GM12878 (cell line): Measurements from ENCODE around the gene TFB1M. TPM values are rescaled to one million over a fixed set of nuclear protein-coding genes. Genes with fewer than 3 reads are reported as not detected.

ENCODE experiments used
- ATAC-seq: fragments of 200-7000 bp; cut with Tn5 transposase; 3 replicates; pipeline ENCODE4 v1.9.1; 2020; ENCODE audit warnings: mild to moderate bottlenecking, moderate library complexity
- BruUV-seq: library from RNA; stranded (reverse); fragments of 400-500 nt; replicated peaks from 2 replicates; lab custom pipeline; 2021; lab: Mats Ljungman, UMichigan
- CTCF ChIA-PET: fragments of 300-600 bp; sonication (Branson Sonifier 250); formaldehyde crosslinking; extraction: SDS; loops from one replicate; lab custom pipeline; 2021; ENCODE audit warnings: inconsistent platforms; lab: Yijun Ruan, JAX
- POLR2A ChIA-PET: fragments of 350-600 bp; formaldehyde crosslinking; extraction: SDS; loops from one replicate; lab custom pipeline; 2021; ENCODE audit warnings: inconsistent platforms; lab: Charles Lee
- RAD21 ChIA-PET: fragments of 300-600 bp; sonication (Branson Sonifier 250); formaldehyde crosslinking; loops from one replicate; lab custom pipeline; 2023; ENCODE audit warnings: antibody characterized with exemption; ENCODE audit not compliant: unreplicated experiment; lab: Charles Lee
- SMC1A ChIA-PET: fragments of 300-600 bp; sonication (Branson Sonifier 250); formaldehyde crosslinking; loops from one replicate; lab custom pipeline; 2023; ENCODE audit not compliant: unreplicated experiment, uncharacterized antibody; lab: Charles Lee
- DNase-seq: peaks from one replicate; pipeline ENCODE4 v3.0.0-alpha.2; 2011; ENCODE audit warnings: low read depth, low spot score
- FAIRE-seq: peaks from 3 replicates; lab custom pipeline; 2011; peaks lifted over from hg19 to GRCh38; lab: Jason Lieb, UNC
- H2AFZ ChIP-seq: 2 replicates; pipeline ENCODE4 v1.6.0; 2011; ENCODE audit warnings: low read depth, low read length, control low read depth; ENCODE audit not compliant: control insufficient read depth
- H3K27ac ChIP-seq: 2 replicates; pipeline ENCODE4 v1.5.1; 2011; ENCODE audit warnings: control low read depth; ENCODE audit not compliant: control insufficient read depth, insufficient read depth
- H3K27me3 ChIP-seq, 2 experiments: replicated peaks in 1 of 2; 2 replicates each; pipeline versions ENCODE4 v1.6.0 to v1.6.1; 2011; ENCODE audit warnings: low read length in 1 of 2; ENCODE audit not compliant: control insufficient read depth in 2 of 2, insufficient read depth in 2 of 2
- H3K36me3 ChIP-seq, 2 experiments: 2 replicates each; pipeline ENCODE4 v1.5.1; 2011; ENCODE audit warnings: low read length in 1 of 2; ENCODE audit not compliant: control insufficient read depth in 2 of 2, insufficient read depth in 2 of 2
- H3K4me1 ChIP-seq: 2 replicates; pipeline ENCODE4 v1.6.1; 2011; ENCODE audit warnings: mild to moderate bottlenecking, low read length, moderate library complexity, mixed read lengths; ENCODE audit not compliant: control insufficient read depth, insufficient read depth
- H3K4me2 ChIP-seq: 2 replicates; pipeline ENCODE4 v1.6.0; 2011; ENCODE audit warnings: control low read depth; ENCODE audit not compliant: control insufficient read depth, insufficient read depth
- H3K4me3 ChIP-seq: fragments of 200-600 bp; sonication (generic); 2 replicates; pipeline ENCODE4 v1.5.1; 2016
- H3K79me2 ChIP-seq: 2 replicates; pipeline ENCODE4 v1.6.0; 2011; ENCODE audit warnings: low read length; ENCODE audit not compliant: control insufficient read depth, insufficient read depth
- H3K9ac ChIP-seq: 2 replicates; pipeline ENCODE4 v1.8.0; 2011; ENCODE audit warnings: low read length, control low read depth, mixed read lengths; ENCODE audit not compliant: control insufficient read depth, insufficient read depth
- H3K9me3 ChIP-seq: replicated peaks from 3 replicates; pipeline ENCODE4 v1.5.1; 2011; ENCODE audit warnings: mild to moderate bottlenecking, low read length; ENCODE audit not compliant: control insufficient read depth, insufficient read depth
- H4K20me1 ChIP-seq: 2 replicates; pipeline ENCODE4 v1.6.0; 2011; ENCODE audit not compliant: control insufficient read depth, insufficient read depth
- BCL3 ChIP-seq: IDR thresholded peaks from 2 replicates; pipeline ENCODE4 v1.6.1; 2011; ENCODE audit warnings: borderline replicate concordance, low read depth, mild to moderate bottlenecking, moderate library complexity, low read length; ENCODE audit not compliant: insufficient read depth, poor library complexity, severe bottlenecking
- CBX5 ChIP-seq: sonication (generic); IDR thresholded peaks from 2 replicates; pipeline ENCODE4 v1.6.1; 2016; ENCODE audit warnings: low read depth, moderate library complexity, mild to moderate bottlenecking, inconsistent platforms
- CREB1 ChIP-seq: IDR thresholded peaks from 2 replicates; pipeline ENCODE4 v1.6.1; 2012; ENCODE audit warnings: low read depth, mild to moderate bottlenecking, inconsistent platforms
- HDGF ChIP-seq: fragments of 450-650 bp; IDR thresholded peaks from 2 replicates; pipeline ENCODE4 v1.6.1; 2016; ENCODE audit warnings: antibody characterized with exemption
- JUNB ChIP-seq: IDR thresholded peaks from 2 replicates; pipeline ENCODE4 v1.6.1; 2016; ENCODE audit warnings: antibody characterized with exemption, mild to moderate bottlenecking
- KLF5 ChIP-seq: fragments of 450-650 bp; IDR thresholded peaks from 2 replicates; pipeline ENCODE4 v1.6.1; 2014; ENCODE audit warnings: mild to moderate bottlenecking; ENCODE audit not compliant: partially characterized antibody
- PBX3 ChIP-seq: IDR thresholded peaks from 2 replicates; pipeline ENCODE4 v1.6.1; 2011; ENCODE audit warnings: mild to moderate bottlenecking, low read depth, low read length, moderate library complexity; ENCODE audit not compliant: insufficient replicate concordance
- RELB ChIP-seq: fragments of 450-650 bp; IDR thresholded peaks from 2 replicates; pipeline ENCODE4 v1.6.1; 2017; ENCODE audit warnings: low read depth, mild to moderate bottlenecking, moderate library complexity
- RUNX3 ChIP-seq: IDR thresholded peaks from 2 replicates; pipeline ENCODE4 v1.6.1; 2012; ENCODE audit warnings: low read length, inconsistent platforms
- SIN3A ChIP-seq: IDR thresholded peaks from 2 replicates; pipeline ENCODE4 v1.6.1; 2012; ENCODE audit warnings: low read depth, low read length, improper control_type of control experiment
- SKIL ChIP-seq: fragments of 450-650 bp; IDR thresholded peaks from 2 replicates; pipeline ENCODE4 v1.6.1; 2017; ENCODE audit warnings: mild to moderate bottlenecking, low read depth, inconsistent platforms; ENCODE audit not compliant: poor library complexity, severe bottlenecking
- WGBS: methylation state at CpG from one replicate; pipeline ENCODE4 v1.1.6; 2016; ENCODE audit warnings: low lambda C conversion rate; ENCODE audit not compliant: insufficient replicate concordance, insufficient coverage; ENCODE audit errors: missing lambda C conversion rate; 5-methylcytosine and 5-hydroxymethylcytosine counted together
- in situ Hi-C: fragments of 300-500 bp; cut with MboI; formaldehyde crosslinking; loops from 9 replicates; pipeline ENCODE4 v1.14.3; 2018; ENCODE audit warnings: mixed read lengths
- intact Hi-C: fragments of 100-400 bp; cut with micrococcal nuclease; formaldehyde crosslinking; loops from one replicate; pipeline ENCODE4 v1.14.2; 2022; ENCODE audit not compliant: unreplicated experiment
- polyA plus RNA-seq, 11 experiments: library from polyadenylated mRNA; depleted of rRNA in 4 of 11; unstranded in 6 of 11; stranded (reverse) in 5 of 11; fragments of >200 nt; fragmentation: Nextera tagmentation in 4 of 11; fragmentation: Illumina TruSeq in 1 of 11; extraction: Ambion mirVana in 4 of 11; extraction: Trizol in 1 of 11; gene quantifications; 1 replicate in 1 of 11; 2 replicates in 10 of 11; pipeline versions ENCODE4 v1.2.1 to v1.2.3, GENCODE V29; 2011 to 2016; ENCODE audit warnings: inconsistent platforms in 2 of 11, missing spikeins in 2 of 11, low read depth in 1 of 11
- total RNA-seq, 4 experiments: library from RNA; depleted of rRNA in 3 of 4; stranded (reverse); fragments of >200 nt in 3 of 4; fragmentation: Illumina TruSeq in 1 of 4; extraction: Trizol in 1 of 4; gene quantifications; 2 replicates each; pipeline versions ENCODE4 v1.2.1 to v1.2.3, GENCODE V29; 2013 to 2021

Gene TFB1M
- total and polyA plus RNA-seq, 10 of the 15 experiments (the other 5 are each of a cell fraction or from before 2014, with no cell fraction given), result 29.9 to 117 (median 41.3) TPM

GRCh38 chr6:155347800-155348199 is 33.5 kb upstream of the TFB1M start:
- WGBS, result 0% methylated on average over 1 of the region's 1 CpG
- BruUV-seq, result no TSS peak
- Histone ChIP-seq H3K27ac (no peak overlapping the region), H3K36me3 (no peaks in the 10 kb centered on the region), H3K4me3 (no peak overlapping the region), H2AFZ (no peak overlapping the region), H4K20me1 (no peaks in the 10 kb centered on the region), H3K9ac (no peak overlapping the region), H3K4me2 (no peak overlapping the region), H3K79me2 (no peaks in the 10 kb centered on the region), H3K27me3 (no peaks in the 10 kb centered on the region), H3K4me1 (peaks cover 39% of the 10 kb centered on the region), H3K9me3 (peaks cover 51% of the 10 kb centered on the region)
- no peak for FAIRE-seq
- TF ChIP-seq RUNX3 (peak; percentile 5; the same call in 1 of the 2 replicates), JUNB (0 out of 2 replicates have a peak, but pooled peaks have one; percentile 12), BCL3 (no peak), SIN3A (no peak)
- SMC1A ChIA-PET, result interaction anchor here (0.6 to 5.4 kb wide), 5 partner anchors 9 to 744 kb away, joined by 3 to 26 read pairs (median 4); partner anchors contain the start of gene TFB1M
- CTCF ChIA-PET, result interaction anchor here (1.2 to 2.9 kb wide), 3 partner anchors 8 to 19 kb away, joined by 3 to 9 read pairs (median 4); no protein-coding TSS in a partner anchor
- no peak for DNase-seq
- RAD21 ChIA-PET, result no interaction called here
- no peak for ATAC-seq
- POLR2A ChIA-PET, result no interaction called here
- in situ Hi-C loops (no loop called here), intact Hi-C loops (no loop called here)

- ATAC-seq (no peak), FAIRE-seq (no peak), DNase-seq (no peak)
- peaks cover 31% of the 10 kb centered on the region for H3K4me1 ChIP-seq
- BruUV-seq, result no TSS peak
- no peak overlapping the region for H2AFZ ChIP-seq
- H4K20me1 ChIP-seq, result no peaks in the 10 kb centered on the region
- TF ChIP-seq CBX5, result peak; percentile 96; the same call in 1 of the 2 replicates
- TF ChIP-seq PBX3, result no peak
- TF ChIP-seq HDGF, result no peak
- peak; percentile 44 for TF ChIP-seq SKIL
- no peak for TF ChIP-seq CREB1
- 0 out of 2 replicates have a peak, but pooled peaks have one; percentile 12 for TF ChIP-seq RELB
- peak; percentile 75 for TF ChIP-seq KLF5
- ChIA-PET CTCF (interaction anchor here (1.2 to 1.8 kb wide), 2 partner anchors 10 to 18 kb away, joined by 3 to 4 read pairs; no protein-coding TSS in a partner anchor), POLR2A (no interaction called here), RAD21 (no interaction called here), SMC1A (interaction anchor here (1.3 kb wide), 1 partner anchor 15 kb away, joined by 4 read pairs; no protein-coding TSS in a partner anchor)
- no peak overlapping the region for H3K4me3 ChIP-seq
- no peak overlapping the region for H3K9ac ChIP-seq
- H3K4me2 ChIP-seq, result no peak overlapping the region
- no peaks in the 10 kb centered on the region for H3K36me3 ChIP-seq
- H3K27ac ChIP-seq, result no peak overlapping the region
- H3K79me2 ChIP-seq, result no peaks in the 10 kb centered on the region
- no peaks in the 10 kb centered on the region for H3K27me3 ChIP-seq
- in situ Hi-C loops, result no loop called here
- intact Hi-C loops, result no loop called here
- H3K9me3 ChIP-seq, result peaks cover 43% of the 10 kb centered on the region
These were observed 32.7 kb upstream of the TFB1M start for GRCh38 chr6:155346957-155347356.
